SH-SY5Y (cell line): ENCODE measurements around the gene BOK.

Experiments
- GATA2 ChIP-seq: IDR thresholded peaks from 2 replicates; pipeline ENCODE4 v1.6.1; 2011; ENCODE audit warnings: mild to moderate bottlenecking, low read depth, low read length
- GATA3 ChIP-seq: IDR thresholded peaks from 2 replicates; pipeline ENCODE4 v1.6.1; 2011; ENCODE audit warnings: low read depth, mild to moderate bottlenecking, low read length, moderate library complexity

- no peak for TF ChIP-seq GATA3
- no peak for TF ChIP-seq GATA2
Measured at GRCh38 chr2:241603686-241604085, 45.1 kb downstream of the BOK start.
